HG03558 (cell line): ENCODE data around the gene NACAD.

Experiments used
- ATAC-seq: cut with Tn5 transposase; IDR thresholded peaks from one replicate; pipeline ENCODE4 v1.9.1; 2021; ENCODE audit warnings: moderate number of reproducible peaks; ENCODE audit not compliant: unreplicated experiment; ENCODE audit errors: extremely low read depth

Gene NACAD

DNA sequence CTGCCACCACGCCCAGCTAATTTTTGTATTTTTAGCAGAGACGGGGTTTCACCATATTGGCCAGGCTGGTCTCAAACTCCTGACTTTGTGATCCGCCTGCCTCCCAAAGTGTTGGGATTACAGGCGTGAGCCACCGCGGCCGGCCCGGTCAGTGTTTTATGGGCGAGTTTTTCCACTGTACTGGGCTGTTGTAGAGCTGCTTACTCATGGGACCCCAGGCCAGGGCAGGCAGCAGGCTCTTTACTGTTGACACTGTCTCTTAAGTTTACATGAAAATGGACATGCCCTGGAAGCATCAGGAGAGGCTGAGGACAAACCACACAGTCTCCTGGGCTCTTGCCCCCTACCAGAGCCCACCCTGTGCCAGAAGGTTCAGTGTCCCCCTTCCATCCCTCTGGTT, 11.2 kb downstream of the NACAD start:
- no peak for ATAC-seq

- ATAC-seq = no peak
Observed at GRCh38 chr7:45076946-45077345, 11.8 kb downstream of the NACAD start.

DNA sequence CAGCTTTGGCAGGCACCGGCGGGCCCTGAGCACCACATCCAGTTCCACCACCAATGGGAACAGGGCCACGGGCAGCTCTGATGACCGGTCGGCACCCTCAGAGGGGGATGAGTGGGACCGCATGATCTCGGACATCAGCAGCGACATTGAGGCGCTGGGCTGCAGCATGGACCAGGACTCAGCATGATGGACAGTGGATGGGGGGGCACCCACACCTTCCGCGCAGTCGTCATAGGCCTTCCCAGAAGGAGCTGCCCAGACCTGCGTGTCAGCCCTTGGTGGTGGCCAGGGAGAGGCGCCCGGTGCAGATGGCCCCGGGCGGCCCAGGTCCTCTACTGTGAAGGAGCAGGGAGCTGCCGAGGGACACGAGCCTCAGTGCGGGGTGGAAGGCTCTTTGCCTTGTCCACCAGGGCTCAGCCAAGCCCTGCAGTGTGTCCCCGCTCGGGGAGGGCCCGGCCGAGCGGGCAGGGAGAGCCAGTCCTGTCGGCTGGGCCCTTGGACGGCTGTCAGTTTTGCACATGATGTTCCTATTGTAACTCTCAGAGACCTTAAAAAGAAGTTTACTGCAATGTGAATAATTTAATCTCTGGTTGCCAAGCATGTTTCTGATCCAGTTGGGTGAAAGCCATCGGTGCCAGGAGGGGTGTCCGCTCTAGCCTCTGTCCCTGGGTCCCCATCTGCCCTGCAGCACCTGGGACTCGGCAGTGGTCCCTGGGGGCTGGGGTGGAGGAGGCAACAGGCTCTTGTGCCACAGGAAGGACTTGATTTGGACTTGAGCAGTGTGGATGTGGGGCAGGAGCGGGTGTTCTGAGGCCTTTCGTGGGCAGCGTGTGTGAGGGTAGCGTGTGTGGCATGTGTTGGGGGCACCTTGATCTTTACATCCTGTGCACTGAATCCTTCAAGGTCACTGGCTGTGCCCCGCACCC, 12.6 kb downstream of the NACAD start:
- no peak for ATAC-seq

DNA sequence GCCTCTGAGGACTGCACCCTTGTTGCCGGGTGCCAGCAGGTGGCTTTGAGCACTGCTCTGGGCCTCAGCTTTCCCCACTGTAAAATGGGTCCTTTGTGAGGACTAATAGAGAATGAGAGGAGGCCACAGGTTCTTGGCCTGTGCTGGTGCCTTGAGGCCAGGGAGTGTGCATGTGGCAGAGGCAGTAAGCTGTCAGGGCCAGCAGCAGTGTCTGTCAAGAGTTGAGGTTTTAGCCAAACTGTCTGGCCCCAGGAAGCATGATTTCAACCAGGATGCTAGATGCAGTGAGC, 13.5 kb downstream of the NACAD start:
- no peak for ATAC-seq

DNA sequence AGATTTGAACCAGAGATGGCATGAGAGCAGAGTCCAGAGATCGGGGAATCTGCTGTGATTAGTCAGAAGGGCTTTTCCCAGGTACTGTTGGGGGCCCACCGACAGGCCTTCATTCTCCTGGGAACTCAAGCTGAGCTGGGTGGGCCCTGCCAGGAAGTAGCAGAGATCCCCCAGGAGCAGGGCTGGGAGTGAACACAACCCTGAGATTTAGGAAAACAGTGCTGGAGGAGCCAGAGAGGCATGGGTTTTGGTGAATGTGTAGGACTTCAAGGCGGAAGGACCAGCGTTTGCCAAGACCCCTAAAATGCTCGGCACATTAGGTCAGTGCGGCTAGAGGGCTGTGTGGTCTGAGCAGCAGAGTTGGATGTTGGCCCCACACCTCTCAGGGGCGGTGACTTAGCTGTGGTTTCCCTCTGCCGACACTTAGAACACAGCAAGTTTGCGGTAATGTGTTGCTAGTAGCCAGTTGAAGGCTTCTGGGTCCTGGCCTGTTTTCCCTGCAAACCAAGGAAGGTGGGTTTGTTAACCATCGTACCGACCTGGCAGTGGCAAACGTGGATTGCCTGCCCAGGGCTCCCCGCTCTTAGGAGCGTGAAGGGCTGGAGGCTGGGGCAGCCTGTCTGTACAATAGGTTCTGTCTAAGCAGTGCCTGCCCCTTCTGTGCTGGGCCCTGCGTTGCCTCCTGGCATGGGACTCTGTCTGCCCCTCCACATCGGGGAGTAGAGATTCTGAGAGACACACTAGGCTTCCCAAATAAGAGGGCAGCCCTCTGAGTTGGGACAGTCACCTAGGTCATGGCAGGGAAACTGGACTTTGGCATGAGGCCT, 14.0 kb downstream of the NACAD start:
- ATAC-seq = no peak

GRCh38 chr7:45073786-45074527, 14.8 kb downstream of the NACAD start:
- ATAC-seq = no peak

DNA sequence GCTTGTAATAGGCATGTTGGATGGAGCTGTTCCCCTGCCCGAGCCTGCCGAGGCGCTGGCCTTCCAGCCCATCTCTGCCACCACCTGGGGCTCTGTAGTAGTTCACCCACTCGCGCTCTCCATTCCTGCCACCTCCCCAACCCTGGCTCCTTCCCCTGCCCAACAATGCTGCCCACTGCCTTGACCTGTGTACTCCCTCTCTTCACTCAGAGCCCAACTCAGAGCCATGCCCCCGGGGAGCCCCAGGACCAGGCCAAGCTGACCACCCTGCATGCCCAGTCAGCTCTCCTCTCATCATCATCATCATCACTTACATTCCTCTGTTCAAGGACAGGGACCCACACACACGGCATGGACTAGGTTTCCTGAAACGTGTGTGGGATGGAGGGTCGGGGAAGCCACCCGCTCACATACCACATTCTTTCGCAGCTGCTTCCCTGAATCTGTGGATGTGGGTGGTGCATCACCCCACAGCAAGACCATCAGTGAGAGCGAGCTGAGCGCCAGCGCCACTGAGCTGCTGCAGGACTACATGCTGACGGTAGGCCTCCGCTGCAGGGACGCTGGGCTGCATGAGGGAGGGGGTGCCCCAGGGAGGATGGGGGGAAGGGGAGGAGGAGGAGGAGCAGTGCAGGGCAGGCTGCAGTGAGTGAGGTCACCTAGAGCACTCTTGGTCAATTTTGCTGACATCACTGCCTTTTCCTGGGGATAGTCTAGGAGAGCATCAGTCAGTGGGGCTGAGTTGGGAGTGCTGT, 15.6 kb downstream of the NACAD start:
- no peak for ATAC-seq

DNA sequence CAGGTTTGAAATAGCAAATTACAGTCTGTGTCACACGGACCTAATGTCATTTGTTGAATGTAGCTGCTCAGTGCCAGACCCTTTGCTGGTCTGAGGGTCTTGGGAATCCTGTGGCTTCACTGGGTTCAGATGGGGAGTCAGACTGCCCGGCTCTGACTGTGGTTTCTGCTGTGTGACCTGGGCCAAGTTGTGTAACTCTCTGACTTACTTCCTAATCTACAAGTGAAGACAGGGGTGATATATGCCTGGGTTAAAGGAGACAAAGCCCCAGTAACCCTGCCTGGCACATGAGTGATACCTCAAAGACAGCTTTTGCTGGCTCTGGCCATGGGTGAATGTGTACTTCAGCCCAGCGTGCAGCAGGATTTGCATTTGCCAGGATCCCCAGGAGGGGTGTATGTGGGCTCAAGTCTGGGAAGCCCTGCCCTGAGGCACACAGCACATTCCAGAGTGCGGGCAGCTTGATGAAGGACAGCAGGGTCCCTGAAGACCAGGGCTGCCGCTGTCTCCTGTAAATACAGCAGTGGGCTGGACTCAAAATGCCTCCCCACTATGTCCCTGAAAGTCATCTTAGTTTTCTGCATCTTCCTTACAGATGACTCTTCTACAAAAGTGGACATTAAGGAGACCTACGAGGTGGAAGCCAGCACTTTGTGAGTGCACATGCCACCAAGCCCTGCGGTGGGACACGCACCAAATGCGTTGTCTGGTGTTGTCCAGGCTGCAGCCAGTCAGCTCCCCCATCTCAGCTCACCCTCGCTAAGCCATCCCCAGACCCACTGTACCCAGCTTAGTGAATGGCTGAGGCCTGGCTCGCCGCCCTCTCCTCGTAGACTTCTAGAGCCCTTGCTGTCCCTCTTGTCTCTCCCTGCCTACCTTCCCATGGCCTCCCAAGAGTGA, 16.4 kb downstream of the NACAD start:
- ATAC-seq = no peak

DNA sequence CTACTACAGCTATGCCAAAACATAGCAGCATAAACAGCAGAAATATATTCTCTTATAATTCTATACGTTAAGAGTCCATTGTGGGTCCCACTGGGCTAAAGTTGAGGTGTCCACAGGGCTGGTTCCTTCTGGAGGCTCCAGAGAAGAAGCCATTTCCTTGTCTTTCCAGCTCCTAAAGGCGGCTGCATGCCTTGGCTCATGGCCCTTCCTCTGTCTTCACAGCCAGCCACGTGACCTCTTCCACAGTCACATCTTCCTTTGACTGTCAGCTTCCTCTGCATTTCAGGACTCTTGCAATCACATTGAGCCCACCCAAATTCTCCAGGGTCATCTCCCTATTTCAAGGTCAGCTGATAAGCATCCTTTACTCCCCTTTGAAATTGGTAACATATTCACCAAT, 17.2 kb downstream of the NACAD start:
- no peak for ATAC-seq

DNA sequence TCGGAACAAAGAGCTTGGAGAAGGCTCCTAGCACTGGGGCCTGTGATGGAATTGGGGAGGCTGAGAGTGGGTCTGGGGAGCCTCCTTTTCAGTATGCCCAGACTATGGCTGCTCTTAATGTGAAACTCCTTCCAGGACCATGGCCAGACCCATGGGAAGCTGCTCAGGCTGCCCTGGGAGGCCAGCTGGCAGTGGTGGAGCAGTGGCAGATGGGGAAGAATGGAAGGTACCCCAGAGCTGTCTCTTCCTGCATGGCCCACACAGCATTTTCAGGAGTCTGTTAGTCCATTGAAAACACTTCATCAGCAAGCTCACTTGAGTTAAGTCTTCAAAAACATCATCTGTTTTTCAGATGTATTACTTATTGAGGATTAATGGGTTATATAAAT, 18.5 kb downstream of the NACAD start:
- no peak for ATAC-seq

DNA sequence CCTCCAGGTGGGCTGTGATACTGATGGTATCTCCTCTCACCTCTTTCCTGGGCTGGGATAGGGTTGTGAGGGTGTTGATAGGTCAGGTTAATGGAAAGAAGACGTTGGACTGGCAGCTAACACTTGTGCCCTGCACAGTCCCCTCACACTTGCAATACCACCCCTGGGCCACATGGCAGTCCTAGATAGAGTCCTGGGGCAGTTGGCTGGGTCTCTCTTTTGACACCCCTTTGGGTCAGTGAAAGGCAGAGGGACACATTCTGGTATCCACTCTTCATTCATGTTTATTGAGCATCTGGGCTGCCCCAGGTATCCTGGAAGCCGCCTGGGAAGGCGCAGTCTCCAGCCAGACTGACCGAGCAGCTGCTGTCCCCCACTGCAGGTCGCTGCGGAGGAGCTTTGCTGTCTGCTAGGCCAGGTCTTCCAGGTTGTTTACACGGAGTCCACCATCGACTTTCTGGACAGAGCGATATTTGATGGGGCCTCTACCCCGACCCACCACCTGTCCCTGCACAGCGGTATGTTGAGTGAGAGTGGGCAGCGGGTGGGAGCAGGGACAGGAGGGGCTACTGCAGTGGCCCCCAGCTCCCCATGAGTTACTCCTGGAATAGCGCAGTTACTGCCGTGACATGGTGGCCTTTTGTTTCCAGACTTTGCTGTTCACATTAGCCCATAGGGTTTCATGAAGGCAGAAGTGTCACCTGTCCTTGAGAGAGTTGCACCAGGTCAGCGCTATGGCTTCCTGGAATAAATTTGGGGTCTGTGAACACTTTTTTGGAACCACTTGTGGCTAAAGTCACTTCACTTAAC, 19.1 kb downstream of the NACAD start:
- ATAC-seq = no peak

- ATAC-seq = no peak
Observed at GRCh38 chr7:45068236-45069023, 20.3 kb downstream of the NACAD start.

- no peak for ATAC-seq
Observed at GRCh38 chr7:45067582-45067981, 21.2 kb downstream of the NACAD start.

GRCh38 chr7:45066409-45066808, 22.4 kb downstream of the NACAD start:
- ATAC-seq = no peak

- ATAC-seq = no peak
Observed at GRCh38 chr7:45065031-45065995, 23.5 kb downstream of the NACAD start.

DNA sequence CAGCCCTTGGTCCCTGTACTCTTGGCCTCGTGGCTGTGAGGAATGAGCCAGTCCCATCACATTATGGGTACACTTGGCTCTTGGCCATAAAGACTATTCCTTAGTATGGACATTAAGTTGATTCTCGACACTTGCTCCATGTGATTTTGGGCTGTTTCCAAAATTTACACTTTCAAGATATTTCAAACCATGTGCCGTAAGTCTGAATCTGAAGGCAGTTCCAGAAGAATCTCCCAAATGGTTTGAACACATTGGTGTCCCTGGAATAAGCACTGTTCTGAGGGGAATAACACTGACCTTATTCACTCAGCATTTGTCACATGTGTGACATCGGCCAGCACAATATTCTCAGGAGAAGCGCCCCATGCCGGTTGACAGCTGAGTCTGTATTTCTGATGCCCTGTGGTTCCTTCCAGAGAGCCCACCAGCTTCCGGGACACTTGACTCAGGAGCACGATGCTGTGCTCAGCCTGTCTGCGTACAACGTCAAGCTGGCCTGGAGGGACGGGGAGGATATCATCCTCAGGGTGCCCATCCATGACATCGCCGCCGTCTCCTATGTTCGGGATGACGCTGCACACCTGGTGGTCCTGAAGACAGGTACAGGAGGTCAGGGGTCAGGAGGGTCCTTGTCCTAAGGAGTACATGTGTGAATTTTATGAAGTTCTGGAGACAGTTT, 24.6 kb downstream of the NACAD start:
- no peak for ATAC-seq
